PC-3 (cell line): Measurements from ENCODE around the gene SCCPDH. TPM values are rescaled to one million over a fixed set of nuclear protein-coding genes. Genes with fewer than 3 reads are reported as not detected.
"Not testable (repeated sequence)": the region's sequence is repeated elsewhere in the genome, so short reads cannot be mapped to it uniquely, and the experiment has no call there.

Experiments used
- ATAC-seq: fragments of 200-7000 bp; cut with Tn5 transposase; 2 replicates; pipeline ENCODE4 v1.9.1; 2020; ENCODE audit warnings: mild to moderate bottlenecking, moderate library complexity
- BruUV-seq: library from RNA; stranded (reverse); fragments of 400-500 nt; replicated peaks from 2 replicates; lab custom pipeline; 2021; lab: Mats Ljungman, UMichigan
- CTCF ChIA-PET: fragments of 300-600 bp; sonication (Branson Sonifier 250); formaldehyde crosslinking; loops from one replicate; lab custom pipeline; 2022; ENCODE audit warnings: antibody characterized with exemption; lab: Charles Lee
- POLR2A ChIA-PET: fragments of 300-600 bp; sonication (Branson Sonifier 250); formaldehyde crosslinking; loops from one replicate; lab custom pipeline; 2022; ENCODE audit warnings: antibody characterized with exemption; ENCODE audit not compliant: unreplicated experiment; lab: Charles Lee
- DNase-seq: peaks from one replicate; pipeline ENCODE4 v3.0.0-alpha.2; 2015
- H2AFZ ChIP-seq: fragments of 300-600 bp; sonication (generic); 2 replicates; pipeline ENCODE4 v1.6.0; 2016; ENCODE audit warnings: antibody characterized with exemption, low read length
- H3F3A ChIP-seq: fragments of 300-600 bp; sonication (generic); one replicate; pipeline ENCODE4 v1.6.0; 2017; ENCODE audit warnings: antibody characterized with exemption, low read length, control low read depth, mild to moderate bottlenecking; ENCODE audit not compliant: unreplicated experiment
- H3K27ac ChIP-seq: fragments of 300-600 bp; sonication (generic); 2 replicates; pipeline ENCODE4 v1.5.1; 2016; ENCODE audit warnings: mild to moderate bottlenecking, low read length
- H3K27me3 ChIP-seq: fragments of 300-600 bp; sonication (generic); 2 replicates; pipeline ENCODE4 v1.6.1; 2016; ENCODE audit warnings: low read length, mixed read lengths
- H3K36me3 ChIP-seq: fragments of 300-600 bp; sonication (generic); 2 replicates; pipeline ENCODE4 v1.6.1; 2016; ENCODE audit warnings: low read depth, mixed run types, low read length, mixed read lengths
- H3K4me1 ChIP-seq: fragments of 300-600 bp; sonication (generic); 2 replicates; pipeline ENCODE4 v1.5.1; 2016; ENCODE audit warnings: low read length; ENCODE audit not compliant: insufficient read depth
- H3K4me2 ChIP-seq: fragments of 300-600 bp; sonication (generic); 2 replicates; pipeline ENCODE4 v1.6.0; 2016; ENCODE audit warnings: low read length
- H3K4me3 ChIP-seq: fragments of 300-600 bp; sonication (generic); 2 replicates; pipeline ENCODE4 v1.5.1; 2016; ENCODE audit warnings: mild to moderate bottlenecking, low read length, mixed read lengths
- H3K79me2 ChIP-seq: fragments of 300-600 bp; sonication (generic); 2 replicates; pipeline ENCODE4 v1.6.1; 2017; ENCODE audit warnings: low read length, mixed read lengths
- H3K9ac ChIP-seq: fragments of 300-600 bp; sonication (generic); 2 replicates; pipeline ENCODE4 v1.6.0; 2016; ENCODE audit warnings: mild to moderate bottlenecking, low read length
- H3K9me2 ChIP-seq: fragments of 300-600 bp; sonication (generic); replicated peaks from 2 replicates; pipeline ENCODE4 v1.6.1; 2016; ENCODE audit warnings: mixed run types, low read length, mixed read lengths
- H3K9me3 ChIP-seq: fragments of 300-600 bp; sonication (generic); 2 replicates; pipeline ENCODE4 v1.6.1; 2016; ENCODE audit warnings: low read length, mixed read lengths
- H4K20me1 ChIP-seq: fragments of 300-600 bp; sonication (generic); 2 replicates; pipeline ENCODE4 v1.6.1; 2016; ENCODE audit warnings: low read length, mixed read lengths
- EZH2 ChIP-seq: fragments of 300-600 bp; sonication (generic); IDR thresholded peaks from one replicate; pipeline ENCODE4 v1.6.1; 2017; ENCODE audit warnings: antibody characterized with exemption, mild to moderate bottlenecking, low read length; ENCODE audit not compliant: unreplicated experiment
- EZH2phosphoT487 ChIP-seq: fragments of 300-600 bp; sonication (generic); IDR thresholded peaks from 2 replicates; pipeline ENCODE4 v1.6.1; 2018; ENCODE audit warnings: mild to moderate bottlenecking, antibody characterized with exemption, low read length, borderline replicate concordance
- intact Hi-C: fragments of 100-400 bp; cut with micrococcal nuclease; formaldehyde crosslinking; loops from 2 replicates; pipeline ENCODE4 v1.9.0; 2023
- total RNA-seq: library from RNA; depleted of rRNA; stranded (reverse); fragments of >200 nt; gene quantifications from 2 replicates; pipeline ENCODE4 v1.2.3, GENCODE V29; 2014
- TF ChIP-seq, protein P1 (sequence below): fragments of 300-600 bp; sonication (generic); conservative IDR thresholded peaks from 2 replicates; pipeline ENCODE4 v1.5.1; 2017; ENCODE audit warnings: antibody characterized with exemption, low read depth, mild to moderate bottlenecking, low read length

The SCCPDH gene
- total RNA-seq, 1 experiment from 2014 or later: 50.8 TPM

DNA sequence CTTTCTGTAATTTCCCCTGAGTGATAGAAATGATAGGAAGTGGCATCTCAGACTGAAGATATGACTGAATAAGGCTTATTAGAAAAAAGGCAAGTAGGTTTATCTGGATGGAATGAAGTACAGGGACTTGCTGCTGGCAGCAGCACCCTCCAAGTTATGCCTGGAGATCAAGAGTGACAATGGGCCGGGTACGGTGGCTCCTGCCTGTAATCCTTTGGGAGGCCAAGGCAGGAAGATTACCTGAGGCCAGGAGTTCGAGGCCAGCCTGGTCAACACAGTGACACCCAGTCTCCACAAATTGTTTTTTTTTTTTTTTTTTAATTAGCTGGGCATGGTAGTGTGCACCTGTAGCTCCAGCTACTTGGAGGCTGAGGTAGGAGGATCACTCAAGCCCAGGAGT is 87.8 kb downstream of the SCCPDH start:
- no peak overlapping the region for H3K9ac ChIP-seq
- CTCF ChIA-PET: no interaction called here
- ATAC-seq (no peak), DNase-seq (no peak)
- intact Hi-C loops: no loop called here
- no peaks in the 10 kb centered on the region for H3K9me2 ChIP-seq
- H3K36me3 ChIP-seq: no peaks in the 10 kb centered on the region
- 0 out of 2 replicates have a peak, but pooled peaks cover 3% of the 10 kb centered on the region for H3K27me3 ChIP-seq
- H3K4me2 ChIP-seq: no peak overlapping the region
- H3F3A ChIP-seq: no peaks in the 10 kb centered on the region
- no peaks in the 10 kb centered on the region for H4K20me1 ChIP-seq
- H3K4me1 ChIP-seq: no peaks in the 10 kb centered on the region
- H3K9me3 ChIP-seq: no peaks in the 10 kb centered on the region
- no peak overlapping the region for H3K4me3 ChIP-seq
- H3K79me2 ChIP-seq: no peaks in the 10 kb centered on the region
- POLR2A ChIA-PET: interaction anchor here (0.8 kb wide), 1 partner anchor 1997 kb away, joined by 3 read pairs; no protein-coding TSS in a partner anchor
- no peak overlapping the region for H3K27ac ChIP-seq
- no TSS peak for BruUV-seq
- no peak overlapping the region for H2AFZ ChIP-seq
- TF ChIP-seq, protein P1, sequence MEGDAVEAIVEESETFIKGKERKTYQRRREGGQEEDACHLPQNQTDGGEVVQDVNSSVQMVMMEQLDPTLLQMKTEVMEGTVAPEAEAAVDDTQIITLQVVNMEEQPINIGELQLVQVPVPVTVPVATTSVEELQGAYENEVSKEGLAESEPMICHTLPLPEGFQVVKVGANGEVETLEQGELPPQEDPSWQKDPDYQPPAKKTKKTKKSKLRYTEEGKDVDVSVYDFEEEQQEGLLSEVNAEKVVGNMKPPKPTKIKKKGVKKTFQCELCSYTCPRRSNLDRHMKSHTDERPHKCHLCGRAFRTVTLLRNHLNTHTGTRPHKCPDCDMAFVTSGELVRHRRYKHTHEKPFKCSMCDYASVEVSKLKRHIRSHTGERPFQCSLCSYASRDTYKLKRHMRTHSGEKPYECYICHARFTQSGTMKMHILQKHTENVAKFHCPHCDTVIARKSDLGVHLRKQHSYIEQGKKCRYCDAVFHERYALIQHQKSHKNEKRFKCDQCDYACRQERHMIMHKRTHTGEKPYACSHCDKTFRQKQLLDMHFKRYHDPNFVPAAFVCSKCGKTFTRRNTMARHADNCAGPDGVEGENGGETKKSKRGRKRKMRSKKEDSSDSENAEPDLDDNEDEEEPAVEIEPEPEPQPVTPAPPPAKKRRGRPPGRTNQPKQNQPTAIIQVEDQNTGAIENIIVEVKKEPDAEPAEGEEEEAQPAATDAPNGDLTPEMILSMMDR: no peak
- TF ChIP-seq EZH2phosphoT487 (no peak), EZH2 (no peak)

GRCh38 chr1:246813325-246813724 is 89.1 kb downstream of the SCCPDH start:
- BruUV-seq, H3K27ac ChIP-seq, H2AFZ ChIP-seq, H3K79me2 ChIP-seq, H3K9ac ChIP-seq, CTCF ChIA-PET, H3K4me3 ChIP-seq, H4K20me1 ChIP-seq, H3K4me1 ChIP-seq, H3K9me3 ChIP-seq, DNase-seq, H3K4me2 ChIP-seq, H3F3A ChIP-seq, POLR2A ChIA-PET, H3K9me2 ChIP-seq, ATAC-seq, H3K27me3 ChIP-seq, intact Hi-C loops, H3K36me3 ChIP-seq: not testable (repeated sequence)

DNA sequence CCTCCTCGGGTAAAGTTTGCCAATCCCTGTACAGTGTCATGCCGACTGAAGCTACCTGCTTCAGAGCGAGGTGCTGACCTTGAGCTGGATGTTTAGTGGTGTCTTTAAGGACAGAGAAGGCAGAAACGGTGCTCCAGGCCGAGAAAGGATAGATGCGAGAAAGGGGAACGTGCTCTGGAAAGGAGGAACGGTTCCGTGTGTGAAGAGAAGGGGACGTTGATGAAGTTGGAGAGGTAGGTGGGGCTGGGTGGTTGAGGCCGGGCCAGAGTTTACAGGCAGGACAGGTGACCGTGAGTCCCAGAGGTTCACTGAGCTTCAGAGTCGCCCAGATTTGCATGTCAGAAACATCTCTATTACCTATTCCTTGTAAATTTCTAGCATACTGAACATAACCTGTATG is 90.7 kb downstream of the SCCPDH start:
- Histone ChIP-seq H3K79me2 (no peaks in the 10 kb centered on the region), H3K9me3 (no peaks in the 10 kb centered on the region), H3K9ac (no peak overlapping the region), H3K4me3 (no peak overlapping the region), H4K20me1 (no peaks in the 10 kb centered on the region), H3K4me1 (no peaks in the 10 kb centered on the region), H3K9me2 (no peaks in the 10 kb centered on the region), H3K4me2 (no peak overlapping the region), H3K36me3 (no peaks in the 10 kb centered on the region), H3K27ac (no peak overlapping the region), H3K27me3 (no peaks in the 10 kb centered on the region), H3F3A (no peaks in the 10 kb centered on the region), H2AFZ (no peak overlapping the region)
- CTCF ChIA-PET: no interaction called here
- TF ChIP-seq, protein P1: no peak
- TF ChIP-seq EZH2: no peak
- TF ChIP-seq EZH2phosphoT487: no peak
- BruUV-seq: no TSS peak
- DNase-seq: no peak
- ATAC-seq: no peak
- POLR2A ChIA-PET: no interaction called here
- intact Hi-C loops: no loop called here
